ENCODE data around the gene JAG2. TPM values are rescaled to one million over a fixed set of nuclear protein-coding genes. Genes with fewer than 3 reads are reported as not detected.
A peak's percentile ranks its signal among the peaks of the same experiment; 100 is the strongest.

Gene JAG2
- total and polyA plus RNA-seq, 3 experiments from 2014 or later = 0.15 to 1.2 (median 0.37) TPM

DNA sequence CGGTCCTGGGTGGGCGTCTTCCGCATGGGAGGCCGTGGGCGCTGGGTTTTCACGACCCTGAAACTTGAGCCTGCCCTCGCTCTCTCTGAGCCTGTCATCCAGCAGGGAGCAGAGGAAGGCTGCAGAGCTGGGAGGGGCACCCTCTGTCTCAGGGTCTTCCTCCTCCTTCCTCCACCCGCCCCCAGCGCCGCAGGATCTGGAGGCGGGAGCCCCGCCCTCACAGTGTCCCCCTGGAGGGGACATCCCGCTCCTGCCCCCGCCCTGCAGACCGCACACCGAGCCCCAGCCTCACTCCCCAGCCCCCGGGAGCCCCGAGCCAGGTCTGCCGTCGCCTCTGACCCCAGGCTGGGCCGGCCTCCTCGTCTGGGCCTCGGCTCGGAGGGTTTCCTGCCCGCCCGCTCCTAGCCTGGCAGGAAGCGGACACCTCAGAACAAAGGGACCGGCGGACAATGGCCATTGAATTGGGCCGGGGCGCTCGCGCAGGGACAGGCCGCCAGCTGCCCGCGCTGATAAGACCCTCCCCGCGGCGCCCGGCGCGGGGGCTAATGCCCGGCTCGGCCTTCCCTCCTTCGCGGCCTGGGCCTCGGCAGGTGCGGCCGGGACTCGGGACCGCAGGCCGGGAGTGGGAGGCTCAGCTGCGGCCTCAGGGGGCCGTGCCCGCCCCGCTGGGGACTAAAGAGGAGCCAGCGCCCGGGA is 27.8 kb upstream of the JAG2 start:
- Mint-ChIP-seq H3K9me3 (no peaks in the 10 kb centered on the region), H3K4me1 (peaks cover 12 to 40% (median 16%) of the 10 kb centered on the region in 3 donors), H3K4me3 (peak overlapping the region in 1 of 7 donors; percentile 8), H3K27ac (no peak overlapping the region), H3K36me3 (no peaks in the 10 kb centered on the region), H3K27me3 (peaks cover 38 to 55% of the 10 kb centered on the region in 2 donors)
- Histone ChIP-seq H3K27ac (ENCODE audit: low read depth, low read length) (no peak overlapping the region), H3K9me3 (ENCODE audit: low read length) (no peaks in the 10 kb centered on the region), H3K36me3 (ENCODE audit: insufficient read depth, low read length) (no peaks in the 10 kb centered on the region), H3K4me3 (ENCODE audit: low read length) (no peak overlapping the region), H3K27me3 (ENCODE audit: insufficient read depth, low read length, poor library complexity, severe bottlenecking) (peaks cover 11% of the 10 kb centered on the region), H3K4me1 (ENCODE audit: insufficient read depth, low read length) (peaks cover 39% of the 10 kb centered on the region)
- CTCF ChIA-PET = interaction anchor here (1.5 to 1.8 kb wide), 2 partner anchors 12 to 156 kb away, joined by 5 read pairs; no protein-coding TSS in a partner anchor
- DNase-seq = no peak
- POLR2A ChIA-PET = no interaction called here

DNA sequence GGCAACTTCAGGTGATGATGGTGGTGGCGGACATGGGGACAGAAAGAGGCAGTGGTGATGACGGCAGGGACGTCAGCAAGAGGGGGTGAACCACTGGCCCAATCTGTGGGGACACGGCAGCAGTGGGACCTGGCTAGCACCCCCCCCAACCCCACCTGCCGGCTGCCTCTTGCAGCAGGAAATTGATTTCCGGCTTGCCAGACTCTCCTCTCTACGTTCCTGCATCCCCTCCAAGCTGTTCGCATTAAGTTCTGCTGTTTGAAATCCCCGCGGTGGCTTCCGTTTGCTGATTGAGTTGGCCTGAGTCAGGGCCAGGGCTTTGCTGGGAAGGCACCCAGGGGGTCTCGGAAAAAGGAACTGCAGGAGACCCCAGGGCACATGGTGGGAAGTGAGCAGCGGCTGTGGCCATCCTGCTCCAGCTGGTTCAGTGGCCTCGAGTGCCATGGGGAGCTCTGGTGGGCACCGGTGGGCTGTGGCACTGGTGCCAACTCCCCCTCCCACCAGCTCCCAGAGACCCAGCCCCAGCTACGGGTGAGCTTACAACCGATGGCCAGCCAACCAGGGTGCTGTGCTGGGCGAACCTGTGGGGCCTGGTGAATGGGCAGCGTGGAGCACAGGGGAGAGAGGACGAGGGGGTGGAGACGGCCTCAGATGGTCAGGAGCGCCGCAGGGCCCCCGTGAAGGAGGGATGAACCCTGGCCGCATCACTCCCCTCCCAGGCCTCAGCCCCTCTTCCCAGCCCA is 27.1 kb upstream of the JAG2 start:
- H3K4me1 ChIP-seq (ENCODE audit: insufficient read depth, low read length) = peaks cover 39% of the 10 kb centered on the region
- Mint-ChIP-seq H3K36me3 (no peaks in the 10 kb centered on the region), H3K9me3 (no peaks in the 10 kb centered on the region), H3K27ac (no peak overlapping the region), H3K27me3 (peaks cover 38 to 54% of the 10 kb centered on the region in 2 donors), H3K4me3 (peak overlapping the region in 4 of 7 donors; percentile 22 to 58 (median 44)), H3K4me1 (peaks cover 12 to 40% (median 16%) of the 10 kb centered on the region in 3 donors)
- no peaks in the 10 kb centered on the region for H3K9me3 ChIP-seq (ENCODE audit: low read length)
- peak in 2 of 5 donors; percentile 18 to 40 for DNase-seq
- no peaks in the 10 kb centered on the region for H3K36me3 ChIP-seq (ENCODE audit: insufficient read depth, low read length)
- peaks cover 11% of the 10 kb centered on the region for H3K27me3 ChIP-seq (ENCODE audit: insufficient read depth, low read length, poor library complexity, severe bottlenecking)
- ChIA-PET CTCF (interaction anchor here (0.6 to 2.5 kb wide), 8 partner anchors 8 to 156 kb away, joined by 3 to 18 read pairs (median 4); no protein-coding TSS in a partner anchor), POLR2A (interaction anchor here (0.6 to 1.2 kb wide), 3 partner anchors 13 to 1565 kb away, joined by 3 to 8 read pairs (median 7); no protein-coding TSS in a partner anchor)
- no peak overlapping the region for H3K4me3 ChIP-seq (ENCODE audit: low read length)
- no peak overlapping the region for H3K27ac ChIP-seq (ENCODE audit: low read depth, low read length)

DNA sequence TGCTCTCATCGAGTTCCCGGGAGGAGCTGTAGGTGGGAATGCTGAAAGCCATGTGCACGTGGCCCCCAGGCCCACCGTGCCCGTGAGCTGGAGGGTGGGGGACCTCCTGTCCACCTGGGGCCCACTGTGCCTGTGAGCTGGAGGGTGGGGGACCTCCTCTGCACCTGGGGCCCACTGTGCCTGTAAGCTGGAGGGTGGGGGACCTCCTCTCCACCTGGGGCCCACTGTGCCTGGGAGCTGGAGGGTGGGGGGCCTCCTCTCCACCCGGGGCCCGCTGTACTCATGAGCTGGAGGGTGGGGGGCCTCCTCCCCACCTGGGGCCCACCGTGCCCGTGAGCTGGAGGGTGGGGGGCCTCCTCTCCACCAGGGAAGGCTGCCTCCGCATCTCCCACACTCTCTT is 26.5 kb upstream of the JAG2 start:
- H3K27me3 ChIP-seq (ENCODE audit: insufficient read depth, low read length, poor library complexity, severe bottlenecking) = peaks cover 11% of the 10 kb centered on the region
- no peaks in the 10 kb centered on the region for H3K36me3 Mint-ChIP-seq
- peaks cover 39% of the 10 kb centered on the region for H3K4me1 ChIP-seq (ENCODE audit: insufficient read depth, low read length)
- no peak overlapping the region for H3K4me3 Mint-ChIP-seq
- DNase-seq = no peak
- no peaks in the 10 kb centered on the region for H3K36me3 ChIP-seq (ENCODE audit: insufficient read depth, low read length)
- H3K27ac ChIP-seq (ENCODE audit: low read depth, low read length) = no peak overlapping the region
- H3K4me3 ChIP-seq (ENCODE audit: low read length) = no peak overlapping the region
- no peaks in the 10 kb centered on the region for H3K9me3 Mint-ChIP-seq
- H3K27me3 Mint-ChIP-seq = peaks cover 35 to 47% of the 10 kb centered on the region in 2 donors
- POLR2A ChIA-PET = interaction anchor here (0.7 to 1.2 kb wide), 3 partner anchors 13 to 153 kb away, joined by 3 to 7 read pairs (median 3); no protein-coding TSS in a partner anchor
- no peak overlapping the region for H3K27ac Mint-ChIP-seq
- CTCF ChIA-PET = interaction anchor here (0.6 to 2.5 kb wide), 10 partner anchors 9 to 157 kb away, joined by 3 to 18 read pairs (median 4); no protein-coding TSS in a partner anchor
- no peaks in the 10 kb centered on the region for H3K9me3 ChIP-seq (ENCODE audit: low read length)
- H3K4me1 Mint-ChIP-seq = peaks cover 12 to 40% (median 16%) of the 10 kb centered on the region in 3 donors

DNA sequence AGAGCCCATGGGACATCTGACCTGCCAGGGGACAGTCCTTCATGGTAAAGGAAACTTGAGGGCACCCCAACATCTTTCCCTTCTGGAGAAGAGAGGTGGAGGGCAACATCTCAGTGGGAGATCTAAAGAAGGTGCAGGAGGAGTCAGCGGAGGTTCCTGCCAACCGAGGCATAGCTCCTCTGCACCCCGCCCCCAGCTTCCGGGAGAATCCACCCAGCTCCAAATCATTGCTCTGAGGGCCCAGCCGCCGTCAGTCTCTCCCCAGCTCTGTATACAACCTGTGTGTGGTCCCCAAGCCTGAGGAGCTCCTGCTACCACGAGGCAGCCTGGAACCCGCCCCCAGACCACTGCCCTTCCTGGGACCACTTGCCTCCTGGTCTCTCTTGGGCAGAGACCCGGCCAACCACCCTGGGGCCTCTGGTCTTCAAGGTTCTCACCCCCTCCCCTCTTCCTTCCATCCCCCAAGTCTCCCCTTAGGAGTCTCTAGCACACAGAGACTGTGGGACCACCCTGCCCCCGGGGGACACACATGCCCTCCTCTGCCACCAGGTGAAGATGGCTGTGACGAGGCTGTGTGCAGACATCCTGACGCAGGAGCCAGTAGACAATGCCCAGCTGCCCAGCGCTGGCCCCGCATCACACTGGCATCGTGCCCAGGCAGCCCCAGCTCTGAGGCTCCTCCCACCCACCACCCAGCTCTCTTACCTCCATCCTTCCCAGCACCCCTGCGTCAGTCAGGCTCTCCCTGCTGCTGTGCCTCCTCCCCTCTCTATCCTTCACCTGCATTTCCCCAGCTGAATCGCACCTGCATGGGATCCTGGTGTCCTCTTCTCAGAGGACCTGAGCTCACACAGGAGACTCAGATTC is 25.6 kb upstream of the JAG2 start:
- Mint-ChIP-seq H3K4me3 (peak overlapping the region in 3 of 7 donors; percentile 20 to 68 (median 61)), H3K4me1 (peaks cover 12 to 40% (median 16%) of the 10 kb centered on the region in 3 donors), H3K27me3 (peaks cover 26 to 43% of the 10 kb centered on the region in 2 donors), H3K9me3 (no peaks in the 10 kb centered on the region), H3K27ac (no peak overlapping the region), H3K36me3 (no peaks in the 10 kb centered on the region)
- Histone ChIP-seq H3K27ac (ENCODE audit: low read depth, low read length) (no peak overlapping the region), H3K4me3 (ENCODE audit: low read length) (no peak overlapping the region), H3K27me3 (ENCODE audit: insufficient read depth, low read length, poor library complexity, severe bottlenecking) (peaks cover 11% of the 10 kb centered on the region), H3K4me1 (ENCODE audit: insufficient read depth, low read length) (peaks cover 39% of the 10 kb centered on the region), H3K9me3 (ENCODE audit: low read length) (no peaks in the 10 kb centered on the region), H3K36me3 (ENCODE audit: insufficient read depth, low read length) (no peaks in the 10 kb centered on the region)
- ChIA-PET CTCF (interaction anchor here (1.2 to 2.5 kb wide), 6 partner anchors 10 to 158 kb away, joined by 3 to 18 read pairs (median 5); no protein-coding TSS in a partner anchor), POLR2A (interaction anchor here (0.7 to 1.2 kb wide), 3 partner anchors 12 to 154 kb away, joined by 3 read pairs; partner anchors contain the start of gene NUDT14)
- DNase-seq = no peak

DNA sequence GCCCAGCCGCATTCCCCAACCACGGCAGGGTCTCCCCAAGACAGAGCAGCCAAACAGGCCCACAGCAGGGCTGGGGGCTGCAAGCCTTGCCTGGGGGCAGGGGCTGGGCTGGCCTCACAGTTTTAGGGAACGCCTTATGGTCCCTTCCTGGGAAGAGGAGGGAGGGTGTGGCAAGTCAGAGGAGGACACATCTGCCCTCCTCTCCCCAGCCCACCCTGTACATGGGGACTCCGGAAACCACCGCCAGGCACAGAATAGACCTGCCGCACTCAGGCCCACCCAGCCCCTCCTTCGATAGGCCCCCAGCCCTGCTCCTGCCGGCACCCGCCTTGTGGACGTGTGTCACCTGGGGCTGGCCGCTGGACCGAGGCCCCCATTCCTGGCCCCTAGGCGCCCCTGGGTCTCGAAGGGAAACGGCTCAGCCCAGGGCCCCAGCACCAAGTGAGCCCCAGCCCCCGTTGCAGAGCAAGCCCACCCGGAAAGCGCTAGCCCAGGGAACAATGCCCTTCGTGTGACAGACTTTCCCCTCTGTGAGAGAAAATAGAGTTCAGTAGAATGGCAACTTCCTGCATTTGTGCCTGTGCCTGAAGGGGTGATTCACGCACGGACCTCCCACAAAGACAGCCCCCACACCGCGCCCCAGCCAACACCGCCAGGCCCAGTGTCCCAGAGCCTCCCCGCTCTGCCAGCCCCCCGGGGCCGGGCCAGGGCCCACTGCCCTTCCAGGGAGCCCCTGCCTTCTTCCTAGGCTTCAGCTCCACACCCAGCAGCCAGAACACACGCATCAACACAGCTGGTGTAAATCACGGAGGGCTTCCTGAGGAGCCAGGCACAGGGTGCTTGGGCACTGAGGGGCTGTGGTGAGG is 24.5 kb upstream of the JAG2 start:
- DNase-seq = no peak
- Mint-ChIP-seq H3K27ac (peak overlapping the region in 1 of 8 donors; percentile 29), H3K27me3 (peaks cover 21 to 35% of the 10 kb centered on the region in 2 donors), H3K4me1 (peaks cover 12 to 40% (median 16%) of the 10 kb centered on the region in 3 donors), H3K36me3 (no peaks in the 10 kb centered on the region), H3K4me3 (peak overlapping the region in 3 of 7 donors; percentile 28 to 61 (median 38)), H3K9me3 (no peaks in the 10 kb centered on the region)
- ChIA-PET CTCF (interaction anchor here (1.5 to 2.5 kb wide), 4 partner anchors 11 to 106 kb away, joined by 4 to 18 read pairs (median 5); no protein-coding TSS in a partner anchor), POLR2A (interaction anchor here (0.9 kb wide), 1 partner anchor 12 kb away, joined by 3 read pairs; the partner anchor contains the start of gene NUDT14)
- H3K4me3 ChIP-seq (ENCODE audit: low read length) = no peak overlapping the region
- H3K27me3 ChIP-seq (ENCODE audit: insufficient read depth, low read length, poor library complexity, severe bottlenecking) = peaks cover 6% of the 10 kb centered on the region
- H3K36me3 ChIP-seq (ENCODE audit: insufficient read depth, low read length) = no peaks in the 10 kb centered on the region
- peaks cover 39% of the 10 kb centered on the region for H3K4me1 ChIP-seq (ENCODE audit: insufficient read depth, low read length)
- no peak overlapping the region for H3K27ac ChIP-seq (ENCODE audit: low read depth, low read length)
- no peaks in the 10 kb centered on the region for H3K9me3 ChIP-seq (ENCODE audit: low read length)

DNA sequence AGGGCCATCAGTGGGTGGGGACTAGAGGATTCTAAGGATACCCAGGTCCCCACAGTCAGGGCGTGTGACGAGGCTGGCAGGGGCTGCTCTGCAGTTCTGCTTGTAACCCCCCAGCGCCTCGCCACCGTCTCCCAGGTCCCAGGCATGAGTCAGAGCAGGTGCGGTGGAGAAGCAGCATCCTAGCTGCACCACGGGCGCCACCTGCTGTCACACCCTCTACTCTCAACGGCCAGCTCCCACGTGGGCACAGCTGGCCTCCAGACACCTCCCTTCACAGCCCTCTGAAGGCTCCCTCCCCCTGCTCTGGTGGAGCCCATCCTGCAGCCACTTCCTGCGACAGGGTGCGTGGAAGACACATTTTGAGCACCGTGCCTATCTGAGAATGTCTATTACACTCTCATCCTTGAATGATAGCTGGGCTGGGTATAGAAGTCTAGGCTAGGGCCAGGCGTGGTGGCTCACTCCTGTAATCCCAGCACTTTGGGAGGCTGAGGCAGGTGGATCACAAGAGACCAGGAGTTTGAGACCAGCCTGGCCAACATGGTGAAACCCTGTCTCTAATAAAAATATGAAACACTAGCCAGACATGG is 19.5 kb upstream of the JAG2 start:
- H3K4me1 ChIP-seq (ENCODE audit: insufficient read depth, low read length) = peaks cover 2% of the 10 kb centered on the region
- no peak overlapping the region for H3K4me3 ChIP-seq (ENCODE audit: low read length)
- no peak for DNase-seq
- POLR2A ChIA-PET = no interaction called here
- Mint-ChIP-seq H3K4me3 (no peak overlapping the region), H3K4me1 (peaks cover 0 to 3% (median under 1%) of the 10 kb centered on the region in 3 donors), H3K9me3 (no peaks in the 10 kb centered on the region), H3K27me3 (peaks cover 3 to 4% of the 10 kb centered on the region in 2 donors), H3K27ac (no peak overlapping the region), H3K36me3 (no peaks in the 10 kb centered on the region)
- H3K27me3 ChIP-seq (ENCODE audit: insufficient read depth, low read length, poor library complexity, severe bottlenecking) = no peaks in the 10 kb centered on the region
- no peaks in the 10 kb centered on the region for H3K36me3 ChIP-seq (ENCODE audit: insufficient read depth, low read length)
- CTCF ChIA-PET = no interaction called here
- no peak overlapping the region for H3K27ac ChIP-seq (ENCODE audit: low read depth, low read length)
- no peaks in the 10 kb centered on the region for H3K9me3 ChIP-seq (ENCODE audit: low read length)
